GM12875 (cell line): ENCODE data around the gene KIF3A.

Experiments used
- H3K4me3 ChIP-seq: one replicate; pipeline ENCODE4 v1.5.1; 2011; ENCODE audit warnings: low read depth, low read length, control low read depth
- CTCF ChIP-seq: IDR thresholded peaks from 2 replicates; pipeline ENCODE4 v1.5.1; 2011; ENCODE audit warnings: low read depth, mild to moderate bottlenecking, control low read depth, inconsistent platforms, low read length, moderate library complexity, borderline replicate concordance; ENCODE audit not compliant: insufficient read depth

Gene KIF3A

DNA sequence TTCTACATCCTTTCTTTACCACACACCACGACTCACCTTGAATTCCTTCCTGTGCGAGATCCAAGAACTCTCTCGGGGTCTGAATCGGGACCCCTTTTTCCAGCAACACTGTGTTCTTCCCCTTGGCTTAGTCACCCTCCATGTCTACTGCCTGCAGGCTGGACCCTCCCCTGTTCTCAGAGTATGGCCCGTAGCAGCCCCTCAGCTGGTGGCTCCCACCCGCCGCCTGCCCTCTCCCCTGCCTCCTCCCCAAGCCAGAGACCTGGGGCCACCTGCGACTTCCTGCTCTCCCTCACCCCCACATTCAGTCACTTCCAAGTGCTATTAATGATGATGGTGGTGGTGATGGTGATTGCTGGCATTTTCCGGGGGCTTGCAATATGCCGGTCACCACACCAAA is 70.0 kb downstream of the KIF3A start:
- TF ChIP-seq CTCF, result no peak
- H3K4me3 ChIP-seq, result no peak overlapping the region

- H3K4me3 ChIP-seq, result no peak overlapping the region
- no peak for TF ChIP-seq CTCF
Observed at GRCh38 chr5:132666310-132667123, 70.8 kb downstream of the KIF3A start.

DNA sequence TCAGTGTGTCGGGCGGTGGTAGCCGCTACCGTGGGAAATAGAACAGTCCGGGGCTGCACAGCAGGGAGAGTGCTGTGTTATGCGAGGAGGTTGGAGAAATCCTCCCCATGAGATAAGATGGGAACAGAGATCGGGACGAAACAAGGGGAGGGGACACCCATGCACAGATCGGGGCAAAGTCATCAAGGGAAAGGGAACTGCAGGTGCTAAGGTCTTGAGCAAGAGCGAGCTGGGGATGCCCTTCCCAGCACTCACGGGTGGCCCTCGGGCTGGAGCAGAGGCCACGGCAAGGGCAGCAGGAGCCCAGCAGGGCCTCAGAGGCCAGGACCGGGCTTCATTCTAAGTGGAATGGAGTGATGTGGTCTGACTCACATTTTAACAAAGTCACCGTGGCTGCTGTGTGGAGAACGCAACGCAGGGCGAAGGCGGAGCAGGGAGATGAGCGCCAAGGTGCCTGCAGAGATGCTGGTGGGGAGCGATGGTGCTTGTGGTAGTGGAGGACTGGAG is 71.7 kb downstream of the KIF3A start:
- no peak overlapping the region for H3K4me3 ChIP-seq
- no peak for TF ChIP-seq CTCF

DNA sequence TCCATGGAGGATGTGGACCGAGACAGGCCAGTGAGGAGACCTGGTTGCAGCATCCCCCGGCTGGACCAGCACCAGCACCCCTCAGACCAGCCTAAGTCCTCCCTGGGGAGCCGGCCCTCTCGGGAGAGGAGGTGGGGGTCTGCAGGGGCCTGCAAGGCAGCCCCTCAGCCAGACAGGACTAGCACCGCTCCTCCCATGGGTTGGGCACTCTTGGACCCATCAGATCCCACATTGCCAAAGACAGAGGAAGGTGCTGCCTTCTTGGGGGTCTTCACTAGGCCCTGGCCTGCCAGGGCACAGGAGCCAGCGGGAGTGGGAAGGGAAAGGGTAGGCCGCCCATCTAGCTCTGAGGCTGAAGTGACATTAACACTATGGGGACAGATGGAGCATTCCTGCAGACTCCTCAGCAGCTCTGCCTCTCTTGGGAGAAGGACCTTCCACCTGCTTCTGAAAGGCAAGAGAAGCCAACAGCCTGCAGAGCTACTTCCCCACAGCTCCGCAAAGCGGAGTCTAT is 72.6 kb downstream of the KIF3A start:
- no peak overlapping the region for H3K4me3 ChIP-seq
- no peak for TF ChIP-seq CTCF

DNA sequence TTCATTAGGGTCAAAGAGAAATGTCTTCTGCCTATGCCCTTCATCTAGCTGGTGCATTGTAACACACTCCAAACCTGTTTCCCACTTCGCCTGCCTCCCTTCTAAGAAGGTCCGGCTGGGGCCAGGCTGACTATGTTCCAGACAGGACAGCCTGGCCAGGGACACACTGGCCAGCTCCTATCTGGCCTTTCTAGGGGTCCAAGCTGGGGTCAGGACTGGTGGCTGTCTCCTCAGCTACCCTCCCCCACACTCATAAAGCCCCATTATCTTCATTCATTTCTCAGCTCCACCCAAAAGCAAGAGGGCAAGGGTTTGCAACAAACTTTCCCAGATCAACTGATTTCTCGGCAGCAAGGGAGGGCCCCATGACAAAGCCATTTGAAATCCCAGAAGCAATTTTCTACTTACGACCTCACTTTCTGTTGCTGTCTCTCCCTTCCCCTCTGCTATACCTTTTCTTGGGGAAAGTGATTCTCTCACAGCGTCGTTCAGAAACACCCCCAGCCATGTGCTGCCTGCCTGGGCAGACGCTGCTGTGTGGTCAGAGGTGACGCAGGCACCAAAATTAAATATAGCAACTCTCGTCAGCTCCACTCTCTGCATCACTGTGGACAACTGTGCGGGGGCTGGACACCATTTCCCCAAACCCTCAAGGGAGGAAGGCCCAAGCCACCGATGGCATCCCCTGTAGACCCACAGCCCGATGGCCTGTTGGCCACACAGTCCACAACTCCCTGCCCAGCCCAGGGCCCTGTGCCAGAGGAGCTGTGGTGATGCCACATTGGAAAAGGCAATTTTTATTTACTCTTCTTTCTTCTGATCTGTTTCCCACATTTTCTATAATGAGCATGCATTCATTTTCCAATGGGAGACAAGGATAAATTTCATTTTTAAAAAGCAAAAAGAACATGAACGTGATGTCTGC is 73.3 kb downstream of the KIF3A start:
- peak overlapping the region; percentile 21 for H3K4me3 ChIP-seq
- TF ChIP-seq CTCF, result no peak

- TF ChIP-seq CTCF, result peak; percentile 24; the same call in 1 of the 2 replicates
- peak overlapping the region; percentile 21 for H3K4me3 ChIP-seq
Observed at GRCh38 chr5:132662925-132663770, 74.2 kb downstream of the KIF3A start.
